B cell (primary cell): ENCODE measurements around the gene NUDCD3. TPM values are rescaled to one million over a fixed set of nuclear protein-coding genes. Genes with fewer than 3 reads are reported as not detected.

Experiments
- ATAC-seq: fragments of 200-7000 bp; cut with Tn5 transposase; one replicate; pipeline ENCODE4 v1.10.0; 2021; ENCODE audit warnings: low read depth, mild to moderate bottlenecking, moderate number of reproducible peaks, moderate library complexity
- CTCF ChIA-PET: fragments of 350-600 bp; sonication (Branson Sonifier 250); formaldehyde crosslinking; loops from one replicate; lab custom pipeline; 2021; ENCODE audit warnings: antibody characterized with exemption, inconsistent platforms; lab: Charles Lee
- POLR2A ChIA-PET: fragments of 350-600 bp; sonication (Branson Sonifier 250); formaldehyde crosslinking; loops from one replicate; lab custom pipeline; 2021; ENCODE audit warnings: antibody characterized with exemption; lab: Charles Lee
- DNase-seq: peaks from one replicate; pipeline ENCODE4 v3.0.0; 2013
- H2AFZ ChIP-seq: 2 replicates; pipeline ENCODE4 v1.6.1; 2012; ENCODE audit warnings: mild to moderate bottlenecking, low read depth, low read length; ENCODE audit not compliant: insufficient read depth, poor library complexity, severe bottlenecking
- H3K27ac ChIP-seq, 2 donors: 1 replicate in 1 of 2; 2 replicates in 1 of 2; pipeline ENCODE4 v1.5.1; 2012 to 2013; ENCODE audit warnings: low read length in 2 of 2, mild to moderate bottlenecking in 2 of 2, moderate library complexity in 1 of 2
- H3K27me3 ChIP-seq, 4 experiments: fragments of 200-600 bp in 1 of 4; sonication (generic) in 1 of 4; replicated peaks in 1 of 4; 1 replicate in 2 of 4; 2 replicates in 2 of 4; pipeline versions ENCODE4 v1.6.1 to v1.7.0; 2013 to 2016; ENCODE audit warnings: low read length in 3 of 4, mild to moderate bottlenecking in 2 of 4, mixed read lengths in 1 of 4, moderate library complexity in 1 of 4; ENCODE audit not compliant: insufficient read depth in 4 of 4, control insufficient read depth in 3 of 4; ENCODE audit errors: control extremely low read depth in 1 of 4
- H3K36me3 ChIP-seq, 2 experiments: replicated peaks in 1 of 2; 1 replicate in 1 of 2; 2 replicates in 1 of 2; pipeline versions ENCODE4 v1.6.1 to v1.7.1; 2013; ENCODE audit warnings: low read length in 1 of 2; ENCODE audit not compliant: insufficient read depth in 2 of 2, control insufficient read depth in 1 of 2; ENCODE audit errors: control extremely low read depth in 1 of 2, extremely low read depth in 1 of 2
- H3K4me1 ChIP-seq, 2 donors: fragments of 200-600 bp in 1 of 2; sonication (generic) in 1 of 2; 1 replicate in 1 of 2; 2 replicates in 1 of 2; pipeline versions ENCODE4 v1.5.1 to v1.6.1; 2013 to 2017; ENCODE audit warnings: low read length in 2 of 2; ENCODE audit not compliant: control insufficient read depth in 2 of 2, insufficient read depth in 2 of 2
- H3K4me2 ChIP-seq: replicated peaks from 2 replicates; pipeline ENCODE3; 2012; ENCODE audit warnings: mild to moderate bottlenecking, low read depth, low read length; ENCODE audit not compliant: poor library complexity, severe bottlenecking
- H3K4me3 ChIP-seq, 5 experiments: fragments of 200-600 bp in 1 of 5; sonication (generic) in 1 of 5; 1 replicate in 3 of 5; 2 replicates in 2 of 5; pipeline versions ENCODE4 v1.5.1 to v1.7.0; 2011 to 2016; ENCODE audit warnings: low read length in 4 of 5, mild to moderate bottlenecking in 4 of 5, low read depth in 2 of 5, control low read depth in 1 of 5, moderate library complexity in 1 of 5; ENCODE audit not compliant: insufficient read depth in 1 of 5; ENCODE audit errors: control extremely low read depth in 1 of 5, extremely low read depth in 1 of 5
- H3K79me2 ChIP-seq: fragments of 200-600 bp; sonication (generic); one replicate; pipeline ENCODE4 v1.6.0; 2016; ENCODE audit warnings: low read length; ENCODE audit not compliant: control insufficient read depth, insufficient read depth
- H3K9ac ChIP-seq: fragments of 200-600 bp; sonication (generic); 2 replicates; pipeline ENCODE4 v1.6.1; 2017; ENCODE audit warnings: mild to moderate bottlenecking, low read length, moderate library complexity
- H3K9me3 ChIP-seq, 3 donors: one replicate each; pipeline versions ENCODE4 v1.6.1 to v1.7.1; 2013; ENCODE audit warnings: low read length in 2 of 3; ENCODE audit not compliant: control insufficient read depth in 2 of 3, insufficient read depth in 1 of 3; ENCODE audit errors: control extremely low read depth in 1 of 3
- H4K20me1 ChIP-seq: 2 replicates; pipeline ENCODE4 v1.6.0; 2012; ENCODE audit warnings: mild to moderate bottlenecking, low read length; ENCODE audit not compliant: insufficient read depth, control insufficient read depth, poor library complexity, severe bottlenecking
- H3K27ac Mint-ChIP-seq: one replicate; pipeline ENCODE4 v1.8.0; 2021; ENCODE audit warnings: mixed read lengths
- H3K27me3 Mint-ChIP-seq: one replicate; pipeline ENCODE4 v1.8.0; 2021; ENCODE audit warnings: mixed read lengths
- H3K4me1 Mint-ChIP-seq: one replicate; pipeline ENCODE4 v1.8.0; 2021; ENCODE audit warnings: mixed read lengths
- H3K4me3 Mint-ChIP-seq: one replicate; pipeline ENCODE4 v1.8.0; 2021; ENCODE audit warnings: mixed read lengths
- H3K9me3 Mint-ChIP-seq: one replicate; pipeline ENCODE4 v1.8.0; 2022; ENCODE audit warnings: mixed read lengths; ENCODE audit not compliant: insufficient read depth
- CTCF ChIP-seq: fragments of 200-600 bp; IDR thresholded peaks from one replicate; pipeline ENCODE4 v1.8.0; 2022; ENCODE audit warnings: antibody characterized with exemption, mild to moderate bottlenecking
- EZH2 ChIP-seq: IDR thresholded peaks from 2 replicates; pipeline ENCODE4 v1.6.1; 2012; ENCODE audit warnings: borderline replicate concordance, low read depth, mild to moderate bottlenecking, moderate library complexity, low read length; ENCODE audit not compliant: insufficient read depth, poor library complexity, severe bottlenecking
- WGBS: methylation state at CpG from one replicate; pipeline ENCODE4 v1.1.5; 2013; ENCODE audit warnings: missing lambda C conversion rate; ENCODE audit not compliant: insufficient coverage; 5-methylcytosine and 5-hydroxymethylcytosine counted together
- intact Hi-C: fragments of 100-400 bp; cut with micrococcal nuclease; formaldehyde crosslinking; loops from one replicate; pipeline ENCODE4 v1.10.0; 2022
- polyA plus RNA-seq: library from polyadenylated mRNA; depleted of rRNA; stranded (reverse); fragments of >200 nt; gene quantifications from 2 replicates; pipeline ENCODE4 v1.2.3, GENCODE V29; 2012
- total RNA-seq, 2 donors: library from RNA; stranded (reverse); fragments of 120-200 nt in 1 of 2; gene quantifications; 1 replicate in 1 of 2; 2 replicates in 1 of 2; pipeline versions ENCODE4 v1.2.3 to v1.2.4, GENCODE V29; 2013 to 2022

NUDCD3 gene
- total and polyA plus RNA-seq, 2 donors (not counting 1 experiment from before 2014, with no cell fraction given) = 29.8 to 101 TPM

DNA sequence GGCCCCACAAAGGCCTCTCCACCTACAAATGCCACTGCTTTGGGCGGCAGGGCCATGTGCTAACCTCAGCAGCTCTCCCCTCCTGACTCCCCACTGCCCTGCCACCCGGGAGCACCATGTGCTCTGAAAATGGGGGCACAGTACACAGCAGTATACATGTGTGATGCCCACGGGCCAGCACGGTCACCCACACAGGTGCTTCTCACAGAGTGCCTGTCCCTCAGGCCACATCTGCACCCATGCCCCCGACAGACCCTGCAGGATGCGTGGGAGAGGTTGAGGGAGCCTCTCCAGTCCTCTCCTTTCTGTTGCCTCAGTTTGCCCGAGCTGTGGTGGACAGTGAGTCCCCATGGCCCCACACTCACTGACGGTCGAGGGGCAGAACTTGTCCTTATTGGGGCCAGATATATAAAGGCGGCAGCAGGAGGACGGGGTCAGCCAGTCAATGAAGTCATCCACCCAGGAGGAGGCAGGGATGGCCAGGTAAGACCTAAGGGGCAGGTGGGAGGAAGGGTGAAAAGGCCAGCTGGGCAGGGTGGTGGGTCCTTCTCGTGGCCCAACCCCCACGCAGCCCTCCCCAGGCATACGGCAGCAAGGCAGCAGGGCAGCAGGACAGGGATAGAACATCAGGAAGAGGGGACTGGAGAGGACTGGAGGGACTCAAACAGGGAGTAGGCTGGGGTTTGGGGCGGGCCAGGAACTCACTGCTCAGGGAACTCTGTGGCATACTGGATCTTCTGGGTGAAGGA lies 31.1 kb upstream of the NUDCD3 start:
- no peak overlapping the region for H3K27ac ChIP-seq
- H3K9me3 ChIP-seq = peaks cover 1 to 20% (median 16%) of the 10 kb centered on the region in 3 donors
- Mint-ChIP-seq H3K27me3 (peaks cover 32% of the 10 kb centered on the region), H3K27ac (no peak overlapping the region), H3K9me3 (peaks cover 11% of the 10 kb centered on the region), H3K4me3 (no peak overlapping the region), H3K4me1 (no peaks in the 10 kb centered on the region)
- DNase-seq (no peak), ATAC-seq (no peak)
- no peak overlapping the region for H3K4me2 ChIP-seq
- no peaks in the 10 kb centered on the region for H3K4me1 ChIP-seq
- H3K36me3 ChIP-seq = no peaks in the 10 kb centered on the region
- H2AFZ ChIP-seq = no peak overlapping the region
- H3K79me2 ChIP-seq = no peaks in the 10 kb centered on the region
- ChIA-PET CTCF (no interaction called here), POLR2A (no interaction called here)
- peaks cover 0 to 10% (median 0%) of the 10 kb centered on the region in 4 experiments for H3K27me3 ChIP-seq
- no peak for TF ChIP-seq CTCF
- no peak for TF ChIP-seq EZH2
- H4K20me1 ChIP-seq = no peaks in the 10 kb centered on the region
- 91% methylated on average over 15 of the region's 15 CpGs for WGBS
- intact Hi-C loops = no loop called here
- H3K4me3 ChIP-seq = no peak overlapping the region
- H3K9ac ChIP-seq = no peak overlapping the region

DNA sequence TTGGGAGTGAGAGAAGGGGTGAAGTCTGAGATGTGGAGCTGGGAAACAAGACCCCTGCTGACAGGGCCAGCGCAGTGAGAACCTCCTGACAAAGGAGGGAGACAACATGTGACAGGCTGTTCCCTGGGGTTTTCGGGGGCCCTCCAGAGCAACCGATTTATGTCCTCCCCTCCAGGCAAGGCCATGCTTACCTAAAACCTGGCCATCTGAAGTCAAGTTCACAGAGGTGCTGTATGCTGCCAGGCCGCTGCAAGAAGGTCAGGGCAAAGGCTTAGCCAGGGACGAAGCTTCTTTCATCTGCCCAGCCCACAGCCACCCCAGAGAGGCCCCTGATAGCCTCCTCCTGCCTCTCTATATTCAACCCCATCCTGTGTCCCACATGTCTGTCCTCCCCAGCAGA lies 30.1 kb upstream of the NUDCD3 start:
- Mint-ChIP-seq H3K9me3 (peaks cover 11% of the 10 kb centered on the region), H3K4me3 (no peak overlapping the region), H3K27ac (no peak overlapping the region), H3K27me3 (peaks cover 32% of the 10 kb centered on the region), H3K4me1 (no peaks in the 10 kb centered on the region)
- no peak for DNase-seq
- Histone ChIP-seq H3K9ac (no peak overlapping the region), H3K9me3 (peaks cover 0 to 11% (median 10%) of the 10 kb centered on the region in 3 donors), H4K20me1 (no peaks in the 10 kb centered on the region), H3K79me2 (no peaks in the 10 kb centered on the region), H3K27me3 (peaks cover 0 to 10% (median 0%) of the 10 kb centered on the region in 4 experiments), H3K4me2 (no peak overlapping the region), H3K27ac (no peak overlapping the region), H3K36me3 (no peaks in the 10 kb centered on the region), H3K4me3 (no peak overlapping the region), H2AFZ (no peak overlapping the region), H3K4me1 (no peaks in the 10 kb centered on the region)
- intact Hi-C loops = no loop called here
- ATAC-seq = no peak
- CTCF ChIA-PET = no interaction called here
- no peak for TF ChIP-seq CTCF
- no peak for TF ChIP-seq EZH2
- POLR2A ChIA-PET = no interaction called here
- 98% methylated on average over 5 of the region's 5 CpGs for WGBS
